OCI-LY3 (cell line): ENCODE results near the gene P2RX1.

Source experiments
- CTCF ChIP-seq: fragments of 200-600, 300-600 bp; sonication (generic); IDR thresholded peaks from 2 replicates; pipeline ENCODE4 v1.5.1; 2014; ENCODE audit warnings: antibody characterized with exemption, low read length, low read depth
- EZH2phosphoT487 ChIP-seq: fragments of 200-600 bp; shearing (Covaris generic); IDR thresholded peaks from 2 replicates; pipeline ENCODE4 v1.6.1; 2018; ENCODE audit warnings: antibody characterized with exemption, mixed run types, low read depth

- no peak for TF ChIP-seq CTCF
- TF ChIP-seq EZH2phosphoT487, result no peak
Observed at GRCh38 chr17:3924512-3925350, 8.5 kb upstream of the P2RX1 start.
